WERI-Rb-1 (cell line): ENCODE measurements around the gene NFKB2.

ENCODE experiments used
- DNase-seq: peaks from one replicate; pipeline ENCODE4 v3.0.0-alpha.2; 2020
- H3K27ac ChIP-seq: fragments of 250-450 bp; sonication (Bioruptor Pico); 2 replicates; pipeline ENCODE4 v1.5.1; 2020; ENCODE audit warnings: mild to moderate bottlenecking, moderate library complexity
- H3K27me3 ChIP-seq: fragments of 250-450 bp; sonication (Bioruptor Pico); 2 replicates; pipeline ENCODE4 v1.5.1; 2021; ENCODE audit warnings: mild to moderate bottlenecking, low read depth, moderate library complexity; ENCODE audit not compliant: insufficient read depth, severe bottlenecking
- H3K36me3 ChIP-seq: fragments of 250-450 bp; sonication (Bioruptor Pico); 2 replicates; pipeline ENCODE4 v1.5.1; 2020; ENCODE audit warnings: mild to moderate bottlenecking, moderate library complexity
- H3K4me3 ChIP-seq: 2 replicates; pipeline ENCODE4 v1.5.1; 2011; ENCODE audit warnings: low read depth, mild to moderate bottlenecking, control low read depth, low read length
- H3K9me3 ChIP-seq: fragments of 250-450 bp; sonication (Bioruptor Pico); 2 replicates; pipeline ENCODE4 v1.5.1; 2021; ENCODE audit warnings: mild to moderate bottlenecking, moderate library complexity; ENCODE audit not compliant: severe bottlenecking
- TF ChIP-seq, protein P1 (sequence below): IDR thresholded peaks from 2 replicates; pipeline ENCODE4 v1.5.1; 2011; ENCODE audit warnings: low read depth, mild to moderate bottlenecking, control low read depth, inconsistent platforms, low read length

NFKB2 gene

DNA sequence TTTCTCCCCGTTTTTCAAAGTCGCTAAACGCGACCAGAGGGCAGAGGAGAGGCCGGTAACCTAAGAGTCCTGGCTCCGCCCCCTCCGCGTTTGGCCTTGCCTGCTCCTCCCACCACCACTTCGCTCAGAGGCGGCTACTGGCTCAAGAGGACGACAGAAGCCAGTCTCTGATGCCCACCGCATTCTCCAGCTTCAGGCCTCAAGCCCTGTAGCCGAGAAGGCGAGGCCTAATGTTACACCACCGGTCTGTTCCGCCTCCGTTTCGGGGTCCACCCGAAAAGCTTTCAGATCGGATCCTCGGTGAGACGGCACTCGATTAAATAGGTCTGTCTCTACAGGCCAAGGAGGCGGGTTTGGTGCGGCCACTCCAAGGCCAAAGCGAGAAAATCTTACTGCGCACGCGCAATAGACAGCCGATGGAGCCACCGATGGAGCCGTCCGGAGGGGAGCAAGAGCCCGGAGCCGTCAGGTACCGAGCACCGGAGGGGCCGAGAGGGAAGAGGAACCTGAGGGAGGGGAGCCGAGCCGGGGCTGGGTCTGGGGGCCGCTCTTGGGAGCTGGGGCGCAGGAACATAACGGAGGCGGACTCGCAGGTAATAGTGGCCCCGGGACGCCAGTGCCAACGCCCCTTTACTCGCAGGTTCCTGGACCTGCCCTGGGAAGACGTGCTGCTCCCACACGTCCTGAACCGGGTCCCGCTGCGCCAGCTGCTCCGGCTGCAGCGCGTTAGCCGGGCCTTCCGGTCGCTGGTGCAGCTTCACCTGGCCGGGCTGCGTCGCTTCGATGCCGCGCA, 25.4 kb downstream of the NFKB2 start, which contains the start of gene FBXL15:
Gene FBXL15, plus strand, starts transcription at position 123 of the 793 bp plus-strand sequence. Its CDS starts 294 bp downstream, at position 417.
- TF ChIP-seq, protein P1, sequence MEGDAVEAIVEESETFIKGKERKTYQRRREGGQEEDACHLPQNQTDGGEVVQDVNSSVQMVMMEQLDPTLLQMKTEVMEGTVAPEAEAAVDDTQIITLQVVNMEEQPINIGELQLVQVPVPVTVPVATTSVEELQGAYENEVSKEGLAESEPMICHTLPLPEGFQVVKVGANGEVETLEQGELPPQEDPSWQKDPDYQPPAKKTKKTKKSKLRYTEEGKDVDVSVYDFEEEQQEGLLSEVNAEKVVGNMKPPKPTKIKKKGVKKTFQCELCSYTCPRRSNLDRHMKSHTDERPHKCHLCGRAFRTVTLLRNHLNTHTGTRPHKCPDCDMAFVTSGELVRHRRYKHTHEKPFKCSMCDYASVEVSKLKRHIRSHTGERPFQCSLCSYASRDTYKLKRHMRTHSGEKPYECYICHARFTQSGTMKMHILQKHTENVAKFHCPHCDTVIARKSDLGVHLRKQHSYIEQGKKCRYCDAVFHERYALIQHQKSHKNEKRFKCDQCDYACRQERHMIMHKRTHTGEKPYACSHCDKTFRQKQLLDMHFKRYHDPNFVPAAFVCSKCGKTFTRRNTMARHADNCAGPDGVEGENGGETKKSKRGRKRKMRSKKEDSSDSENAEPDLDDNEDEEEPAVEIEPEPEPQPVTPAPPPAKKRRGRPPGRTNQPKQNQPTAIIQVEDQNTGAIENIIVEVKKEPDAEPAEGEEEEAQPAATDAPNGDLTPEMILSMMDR, result no peak
- H3K27ac ChIP-seq, result peak within 1 kb of the TSS; percentile 99
- DNase-seq, result peak; percentile 96
- H3K9me3 ChIP-seq, result no peaks in the 10 kb centered on the region
- H3K36me3 ChIP-seq, result peaks cover 46% of the 10 kb centered on the region
- H3K4me3 ChIP-seq, result peak within 1 kb of the TSS; percentile 88
- no peaks in the 10 kb centered on the region for H3K27me3 ChIP-seq

DNA sequence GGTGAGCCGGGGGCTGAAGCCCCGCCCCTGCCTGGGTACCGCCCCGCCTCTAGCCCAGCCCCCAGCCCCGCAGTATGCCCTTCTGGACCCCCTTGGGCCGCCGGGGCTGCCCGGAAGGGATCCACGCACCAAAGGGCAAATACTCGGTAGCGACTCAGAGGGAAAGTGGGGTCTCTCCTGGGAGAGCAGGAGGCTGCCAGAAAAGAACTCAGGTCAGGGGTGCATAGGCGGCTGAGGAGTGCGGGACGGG, 25.9 kb downstream of the NFKB2 start:
- H3K27ac ChIP-seq, result peak overlapping the region; percentile 99
- no peak for DNase-seq
- no peaks in the 10 kb centered on the region for H3K27me3 ChIP-seq
- peak overlapping the region; percentile 88 for H3K4me3 ChIP-seq
- TF ChIP-seq, protein P1, result no peak
- peaks cover 42% of the 10 kb centered on the region for H3K36me3 ChIP-seq
- no peaks in the 10 kb centered on the region for H3K9me3 ChIP-seq

DNA sequence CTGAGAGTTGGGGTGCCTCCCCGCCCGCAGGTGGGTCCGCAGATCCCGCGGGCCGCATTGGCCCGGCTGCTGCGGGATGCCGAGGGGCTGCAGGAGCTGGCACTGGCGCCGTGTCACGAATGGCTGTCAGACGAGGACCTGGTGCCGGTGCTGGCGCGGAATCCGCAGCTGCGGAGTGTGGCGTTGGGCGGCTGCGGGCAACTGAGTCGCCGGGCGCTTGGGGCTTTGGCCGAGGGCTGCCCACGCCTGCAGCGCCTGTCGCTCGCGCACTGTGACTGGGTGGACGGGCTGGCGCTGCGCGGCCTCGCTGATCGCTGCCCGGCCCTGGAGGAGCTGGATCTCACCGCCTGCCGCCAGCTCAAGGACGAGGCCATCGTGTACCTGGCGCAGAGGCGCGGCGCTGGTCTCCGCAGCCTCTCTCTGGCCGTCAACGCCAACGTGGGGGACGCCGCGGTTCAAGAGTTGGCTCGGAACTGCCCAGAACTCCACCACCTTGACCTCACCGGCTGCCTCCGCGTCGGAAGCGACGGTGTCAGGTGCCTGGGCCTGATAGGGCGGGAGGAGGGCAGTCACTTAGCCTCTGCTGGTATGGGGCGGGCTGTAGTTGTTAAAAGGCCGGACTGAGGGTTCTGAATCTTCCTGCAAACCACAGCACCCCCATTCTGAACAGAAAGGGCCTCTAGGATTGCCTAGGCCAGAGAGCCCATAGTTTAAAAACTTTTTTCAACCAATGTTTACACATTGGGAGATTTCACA, 26.4 kb downstream of the NFKB2 start:
- Histone ChIP-seq H3K36me3 (peaks cover 39% of the 10 kb centered on the region), H3K27ac (peak overlapping the region; percentile 99), H3K4me3 (peak overlapping the region; percentile 88), H3K9me3 (no peaks in the 10 kb centered on the region), H3K27me3 (no peaks in the 10 kb centered on the region)
- TF ChIP-seq, protein P1, result no peak
- DNase-seq, result no peak

DNA sequence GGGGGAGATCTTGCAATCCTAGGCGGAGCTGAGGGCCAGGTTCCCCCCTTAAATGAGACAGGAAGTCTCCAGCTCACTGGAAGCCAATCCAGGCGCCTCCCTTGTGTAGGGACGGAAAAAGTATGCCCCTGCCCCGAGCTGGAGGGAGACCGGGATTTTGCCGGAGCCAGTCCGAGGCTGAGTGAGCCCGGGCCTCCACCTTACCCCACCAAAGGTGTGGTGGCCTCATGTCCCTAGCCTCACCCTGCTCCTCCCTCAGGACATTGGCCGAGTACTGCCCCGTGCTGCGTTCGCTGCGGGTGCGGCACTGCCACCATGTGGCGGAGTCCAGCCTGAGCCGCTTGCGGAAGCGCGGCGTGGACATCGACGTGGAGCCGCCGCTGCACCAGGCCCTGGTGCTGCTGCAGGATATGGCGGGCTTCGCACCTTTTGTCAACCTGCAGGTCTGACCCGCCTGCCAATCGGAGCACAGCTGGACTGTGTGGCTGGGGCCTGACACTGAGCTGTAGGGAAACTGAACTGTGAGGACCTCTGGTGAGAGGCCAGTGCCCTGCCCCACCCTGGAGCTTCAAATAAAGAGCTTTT, 27.1 kb downstream of the NFKB2 start:
- Histone ChIP-seq H3K36me3 (peaks cover 39% of the 10 kb centered on the region), H3K27ac (peak overlapping the region; percentile 47), H3K27me3 (no peaks in the 10 kb centered on the region), H3K4me3 (no peak overlapping the region), H3K9me3 (no peaks in the 10 kb centered on the region)
- peak; percentile 85 for DNase-seq
- TF ChIP-seq, protein P1, result peak; percentile 95

DNA sequence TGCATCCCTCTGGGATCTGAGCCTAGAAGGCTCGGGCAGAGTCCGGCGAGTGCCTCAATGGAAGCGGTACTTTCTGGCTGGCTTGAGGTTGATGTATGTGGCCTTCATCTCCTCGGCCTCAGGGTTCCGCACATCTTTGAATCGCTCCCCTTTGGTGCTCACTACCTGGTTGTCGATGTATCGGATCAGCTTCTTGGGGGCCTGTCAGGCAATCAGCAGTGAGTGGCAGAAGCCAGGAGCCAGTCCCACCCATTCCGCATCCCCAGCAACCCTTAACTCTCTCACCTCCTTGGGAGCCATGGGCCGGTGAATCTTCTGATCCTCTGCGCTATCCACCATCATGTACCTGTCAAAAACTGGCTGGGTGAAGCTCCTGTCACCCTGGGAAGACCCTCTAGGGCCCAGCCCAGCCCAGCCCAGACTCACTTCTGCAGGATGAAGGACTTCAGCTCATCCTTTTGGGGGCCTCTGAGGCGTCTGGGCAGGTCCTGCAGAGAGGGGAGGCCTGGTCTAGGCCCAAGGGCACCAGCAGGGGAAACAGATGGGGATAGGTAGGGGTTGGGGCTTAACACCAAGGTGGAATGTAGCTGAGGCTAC, 28.0 kb downstream of the NFKB2 start:
- TF ChIP-seq, protein P1, result no peak
- DNase-seq, result no peak
- Histone ChIP-seq H3K9me3 (no peaks in the 10 kb centered on the region), H3K27me3 (no peaks in the 10 kb centered on the region), H3K36me3 (peaks cover 37% of the 10 kb centered on the region), H3K4me3 (no peak overlapping the region), H3K27ac (peak overlapping the region; percentile 47; the same call in 1 of the 2 replicates)
